Vagina (tissue), 2 donors: Measurements from ENCODE around the gene COL23A1.

Experiments used
- POLR2A ChIP-seq, 2 donors: fragments of 450-650 bp; IDR thresholded peaks; one replicate each; pipeline ENCODE4 v1.6.1; 2017; ENCODE audit warnings: antibody characterized with exemption in 2 of 2, mild to moderate bottlenecking in 2 of 2, moderate library complexity in 2 of 2
- POLR2AphosphoS5 ChIP-seq, 2 donors: sonication (generic); formaldehyde crosslinking; IDR thresholded peaks; one replicate each; pipeline ENCODE4 v1.9.0; 2017; ENCODE audit warnings: antibody characterized with exemption in 2 of 2, mild to moderate bottlenecking in 2 of 2, low read depth in 1 of 2; ENCODE audit not compliant: insufficient read depth in 1 of 2
- TF ChIP-seq, protein P1 (sequence below), 3 experiments: fragments of 450-650 bp in 2 of 3; fragments of 200-600 bp in 1 of 3; sonication (generic) in 1 of 3; IDR thresholded peaks; one replicate each; pipeline ENCODE4 v1.5.1; 2017 to 2019; ENCODE audit warnings: antibody characterized with exemption in 3 of 3, mild to moderate bottlenecking in 2 of 3, moderate library complexity in 2 of 3

GRCh38 chr5:178386336-178386931, 203.8 kb downstream of the COL23A1 start:
- TF ChIP-seq POLR2A (IDR thresholded peaks at IDR 0.05) (no peak), POLR2AphosphoS5 (IDR thresholded peaks at IDR 0.05; ENCODE audit: insufficient read depth in 1 of 2, low read depth in 1 of 2) (no peak)
- TF ChIP-seq, protein P1, sequence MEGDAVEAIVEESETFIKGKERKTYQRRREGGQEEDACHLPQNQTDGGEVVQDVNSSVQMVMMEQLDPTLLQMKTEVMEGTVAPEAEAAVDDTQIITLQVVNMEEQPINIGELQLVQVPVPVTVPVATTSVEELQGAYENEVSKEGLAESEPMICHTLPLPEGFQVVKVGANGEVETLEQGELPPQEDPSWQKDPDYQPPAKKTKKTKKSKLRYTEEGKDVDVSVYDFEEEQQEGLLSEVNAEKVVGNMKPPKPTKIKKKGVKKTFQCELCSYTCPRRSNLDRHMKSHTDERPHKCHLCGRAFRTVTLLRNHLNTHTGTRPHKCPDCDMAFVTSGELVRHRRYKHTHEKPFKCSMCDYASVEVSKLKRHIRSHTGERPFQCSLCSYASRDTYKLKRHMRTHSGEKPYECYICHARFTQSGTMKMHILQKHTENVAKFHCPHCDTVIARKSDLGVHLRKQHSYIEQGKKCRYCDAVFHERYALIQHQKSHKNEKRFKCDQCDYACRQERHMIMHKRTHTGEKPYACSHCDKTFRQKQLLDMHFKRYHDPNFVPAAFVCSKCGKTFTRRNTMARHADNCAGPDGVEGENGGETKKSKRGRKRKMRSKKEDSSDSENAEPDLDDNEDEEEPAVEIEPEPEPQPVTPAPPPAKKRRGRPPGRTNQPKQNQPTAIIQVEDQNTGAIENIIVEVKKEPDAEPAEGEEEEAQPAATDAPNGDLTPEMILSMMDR (IDR thresholded peaks at IDR 0.05): no peak
